Measurements from ENCODE around the gene SYT5.

DNA sequence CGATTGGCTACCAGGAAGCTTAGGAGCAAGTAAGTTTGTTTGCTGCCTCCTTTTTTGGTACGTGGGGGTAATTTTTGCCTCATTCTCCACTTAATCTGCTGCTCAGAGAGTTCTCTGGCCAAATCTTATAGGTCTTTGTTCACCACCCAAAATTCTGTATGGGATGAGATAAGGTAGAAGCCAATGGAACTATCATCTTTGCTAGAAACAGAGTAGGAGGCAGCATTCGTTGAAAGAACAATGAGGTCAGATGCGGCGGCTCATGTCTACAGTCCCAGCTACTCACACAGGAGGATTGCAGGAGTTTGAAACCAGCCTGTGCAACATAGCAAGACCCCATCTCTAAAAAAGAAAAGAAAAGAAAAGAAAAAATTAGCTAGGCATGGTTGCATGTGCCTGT, 8.6 kb downstream of the SYT5 start:
- TF ChIP-seq, protein P1, sequence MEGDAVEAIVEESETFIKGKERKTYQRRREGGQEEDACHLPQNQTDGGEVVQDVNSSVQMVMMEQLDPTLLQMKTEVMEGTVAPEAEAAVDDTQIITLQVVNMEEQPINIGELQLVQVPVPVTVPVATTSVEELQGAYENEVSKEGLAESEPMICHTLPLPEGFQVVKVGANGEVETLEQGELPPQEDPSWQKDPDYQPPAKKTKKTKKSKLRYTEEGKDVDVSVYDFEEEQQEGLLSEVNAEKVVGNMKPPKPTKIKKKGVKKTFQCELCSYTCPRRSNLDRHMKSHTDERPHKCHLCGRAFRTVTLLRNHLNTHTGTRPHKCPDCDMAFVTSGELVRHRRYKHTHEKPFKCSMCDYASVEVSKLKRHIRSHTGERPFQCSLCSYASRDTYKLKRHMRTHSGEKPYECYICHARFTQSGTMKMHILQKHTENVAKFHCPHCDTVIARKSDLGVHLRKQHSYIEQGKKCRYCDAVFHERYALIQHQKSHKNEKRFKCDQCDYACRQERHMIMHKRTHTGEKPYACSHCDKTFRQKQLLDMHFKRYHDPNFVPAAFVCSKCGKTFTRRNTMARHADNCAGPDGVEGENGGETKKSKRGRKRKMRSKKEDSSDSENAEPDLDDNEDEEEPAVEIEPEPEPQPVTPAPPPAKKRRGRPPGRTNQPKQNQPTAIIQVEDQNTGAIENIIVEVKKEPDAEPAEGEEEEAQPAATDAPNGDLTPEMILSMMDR (conservative IDR thresholded peaks at IDR 0.05), result no peak
- no peak for TF ChIP-seq EZH2 (IDR thresholded peaks at IDR 0.05; ENCODE audit: low read depth)

All from PC-9 (cell line).